ENCODE data around the gene SHISA8.

Gene SHISA8

DNA sequence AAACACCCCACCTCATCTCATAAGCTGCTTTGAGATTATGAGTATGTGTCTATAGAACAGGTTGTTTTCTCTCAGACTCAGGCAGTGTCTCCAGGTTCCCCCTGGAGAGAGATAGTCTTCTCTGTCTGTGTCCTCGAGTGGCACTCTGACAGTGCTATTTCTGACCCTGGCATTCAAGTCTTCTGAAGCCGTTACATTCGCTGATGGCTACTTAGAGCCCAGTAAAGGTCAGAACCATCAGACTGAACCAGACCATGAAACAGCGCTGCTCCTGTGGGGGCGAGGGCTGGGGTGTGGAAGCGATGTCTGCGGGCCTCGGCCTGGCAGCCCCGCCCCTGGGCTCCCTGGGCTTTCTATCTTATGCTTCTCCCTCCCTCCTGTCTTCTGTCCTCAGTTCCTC is 23.5 kb downstream of the SHISA8 start:
- Histone ChIP-seq H3K4me1 (ENCODE audit: insufficient read depth, low read length, poor library complexity, severe bottlenecking) (no peaks in the 10 kb centered on the region), H3F3A (ENCODE audit: low read depth) (no peaks in the 10 kb centered on the region), H4K20me1 (ENCODE audit: insufficient read depth, low read length, poor library complexity, severe bottlenecking) (no peaks in the 10 kb centered on the region), H3K4me3 (ENCODE audit: low read length, poor library complexity, severe bottlenecking) (no peak overlapping the region), H3K9me3 (ENCODE audit: insufficient read depth, low read depth, low read length) (no peaks in the 10 kb centered on the region), H3K79me2 (ENCODE audit: insufficient read depth, low read length) (no peaks in the 10 kb centered on the region), H3K9ac (ENCODE audit: low read depth, low read length, poor library complexity, severe bottlenecking) (no peak overlapping the region), H3K36me3 (ENCODE audit: insufficient read depth, low read length) (peaks cover 88% of the 10 kb centered on the region), H3K4me2 (ENCODE audit: low read depth, low read length, poor library complexity, severe bottlenecking) (no peak overlapping the region), H2AFZ (ENCODE audit: low read length) (no peak overlapping the region), H3K27me3 (ENCODE audit: insufficient read depth, low read length, poor library complexity, severe bottlenecking) (no peaks in the 10 kb centered on the region), H3K9me2 (replicated peaks; ENCODE audit: low read depth, low read length) (no peaks in the 10 kb centered on the region)
- TF ChIP-seq, protein P1, sequence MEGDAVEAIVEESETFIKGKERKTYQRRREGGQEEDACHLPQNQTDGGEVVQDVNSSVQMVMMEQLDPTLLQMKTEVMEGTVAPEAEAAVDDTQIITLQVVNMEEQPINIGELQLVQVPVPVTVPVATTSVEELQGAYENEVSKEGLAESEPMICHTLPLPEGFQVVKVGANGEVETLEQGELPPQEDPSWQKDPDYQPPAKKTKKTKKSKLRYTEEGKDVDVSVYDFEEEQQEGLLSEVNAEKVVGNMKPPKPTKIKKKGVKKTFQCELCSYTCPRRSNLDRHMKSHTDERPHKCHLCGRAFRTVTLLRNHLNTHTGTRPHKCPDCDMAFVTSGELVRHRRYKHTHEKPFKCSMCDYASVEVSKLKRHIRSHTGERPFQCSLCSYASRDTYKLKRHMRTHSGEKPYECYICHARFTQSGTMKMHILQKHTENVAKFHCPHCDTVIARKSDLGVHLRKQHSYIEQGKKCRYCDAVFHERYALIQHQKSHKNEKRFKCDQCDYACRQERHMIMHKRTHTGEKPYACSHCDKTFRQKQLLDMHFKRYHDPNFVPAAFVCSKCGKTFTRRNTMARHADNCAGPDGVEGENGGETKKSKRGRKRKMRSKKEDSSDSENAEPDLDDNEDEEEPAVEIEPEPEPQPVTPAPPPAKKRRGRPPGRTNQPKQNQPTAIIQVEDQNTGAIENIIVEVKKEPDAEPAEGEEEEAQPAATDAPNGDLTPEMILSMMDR (conservative IDR thresholded peaks at IDR 0.05; ENCODE audit: low read length) = no peak
- TF ChIP-seq EZH2phosphoT487 (IDR thresholded peaks at IDR 0.05; ENCODE audit: borderline replicate concordance) = no peak

DNA sequence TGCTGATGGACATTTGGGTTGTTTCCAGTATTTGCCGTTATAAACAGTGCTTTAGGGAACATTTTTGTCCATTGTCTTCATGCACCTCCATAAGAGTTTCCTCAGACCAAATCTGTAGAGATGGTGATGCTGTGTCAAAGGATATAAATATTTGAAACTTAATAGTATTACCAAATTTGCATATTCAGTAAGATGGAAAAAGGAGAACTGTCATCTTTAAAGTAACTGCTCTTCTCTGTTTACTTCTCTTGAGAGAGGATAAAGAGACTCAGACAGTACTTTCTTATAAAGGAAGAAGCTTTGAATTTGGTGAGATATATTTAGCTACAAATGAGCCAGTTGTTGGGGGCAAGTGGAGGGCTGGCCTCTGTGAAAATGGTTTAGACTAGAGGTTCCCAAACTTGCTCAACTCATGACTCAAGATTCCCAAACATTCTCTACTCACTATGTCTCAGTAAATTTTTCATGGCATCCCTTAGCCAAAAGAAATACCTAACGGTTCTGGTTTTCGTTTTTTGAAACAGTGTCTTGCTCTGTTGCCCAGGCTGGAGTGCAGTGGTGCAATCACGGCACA is 26.2 kb downstream of the SHISA8 start:
- no peak overlapping the region for H3K9ac ChIP-seq (ENCODE audit: low read depth, low read length, poor library complexity, severe bottlenecking)
- H3K4me1 ChIP-seq (ENCODE audit: insufficient read depth, low read length, poor library complexity, severe bottlenecking) = no peaks in the 10 kb centered on the region
- no peak for TF ChIP-seq EZH2phosphoT487 (IDR thresholded peaks at IDR 0.05; ENCODE audit: borderline replicate concordance)
- TF ChIP-seq, protein P1 (conservative IDR thresholded peaks at IDR 0.05; ENCODE audit: low read length) = no peak
- H3K4me3 ChIP-seq (ENCODE audit: low read length, poor library complexity, severe bottlenecking) = no peak overlapping the region
- no peak overlapping the region for H2AFZ ChIP-seq (ENCODE audit: low read length)
- H4K20me1 ChIP-seq (ENCODE audit: insufficient read depth, low read length, poor library complexity, severe bottlenecking) = no peaks in the 10 kb centered on the region
- H3K9me3 ChIP-seq (ENCODE audit: insufficient read depth, low read depth, low read length) = no peaks in the 10 kb centered on the region
- H3K27me3 ChIP-seq (ENCODE audit: insufficient read depth, low read length, poor library complexity, severe bottlenecking) = no peaks in the 10 kb centered on the region
- no peaks in the 10 kb centered on the region for H3K79me2 ChIP-seq (ENCODE audit: insufficient read depth, low read length)
- H3K9me2 ChIP-seq (replicated peaks; ENCODE audit: low read depth, low read length) = no peaks in the 10 kb centered on the region
- no peak overlapping the region for H3K4me2 ChIP-seq (ENCODE audit: low read depth, low read length, poor library complexity, severe bottlenecking)
- peaks cover 92% of the 10 kb centered on the region for H3K36me3 ChIP-seq (ENCODE audit: insufficient read depth, low read length)
- H3F3A ChIP-seq (ENCODE audit: low read depth) = no peaks in the 10 kb centered on the region

DNA sequence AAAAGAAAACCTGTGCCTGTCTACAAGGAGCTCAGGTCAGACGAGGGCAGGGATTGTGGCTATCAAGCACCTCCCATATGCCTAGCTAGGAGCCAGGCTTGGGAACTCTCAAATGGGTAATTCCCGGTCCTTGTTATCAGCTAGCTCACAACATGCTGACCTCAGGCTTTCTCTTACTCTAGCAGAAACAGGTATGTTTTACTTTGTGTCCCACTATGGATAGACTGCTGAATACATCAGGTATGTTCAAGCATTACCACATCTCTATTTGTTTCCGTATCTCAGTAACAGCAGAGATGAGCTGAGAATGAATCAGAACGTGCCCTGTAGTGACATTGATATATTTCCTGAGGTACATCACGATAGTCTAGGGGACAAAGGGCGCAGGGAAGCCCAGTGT is 29.4 kb downstream of the SHISA8 start:
- no peak for TF ChIP-seq EZH2phosphoT487 (IDR thresholded peaks at IDR 0.05; ENCODE audit: borderline replicate concordance)
- TF ChIP-seq, protein P1 (conservative IDR thresholded peaks at IDR 0.05; ENCODE audit: low read length) = no peak
- Histone ChIP-seq H3K9me3 (ENCODE audit: insufficient read depth, low read depth, low read length) (no peaks in the 10 kb centered on the region), H3K9me2 (replicated peaks; ENCODE audit: low read depth, low read length) (no peaks in the 10 kb centered on the region), H3K9ac (ENCODE audit: low read depth, low read length, poor library complexity, severe bottlenecking) (no peak overlapping the region), H3K4me3 (ENCODE audit: low read length, poor library complexity, severe bottlenecking) (no peak overlapping the region), H3K27me3 (ENCODE audit: insufficient read depth, low read length, poor library complexity, severe bottlenecking) (no peaks in the 10 kb centered on the region), H3K36me3 (ENCODE audit: insufficient read depth, low read length) (peaks cover 96% of the 10 kb centered on the region), H3K4me2 (ENCODE audit: low read depth, low read length, poor library complexity, severe bottlenecking) (no peak overlapping the region), H3K4me1 (ENCODE audit: insufficient read depth, low read length, poor library complexity, severe bottlenecking) (no peaks in the 10 kb centered on the region), H4K20me1 (ENCODE audit: insufficient read depth, low read length, poor library complexity, severe bottlenecking) (no peaks in the 10 kb centered on the region), H3F3A (ENCODE audit: low read depth) (no peaks in the 10 kb centered on the region), H3K79me2 (ENCODE audit: insufficient read depth, low read length) (no peaks in the 10 kb centered on the region), H2AFZ (ENCODE audit: low read length) (no peak overlapping the region)
